Endothelial cell of umbilical vein (primary cell): ENCODE data around the gene VWA1.
A peak's percentile ranks its signal among the peaks of the same experiment; 100 is the strongest.

ENCODE experiments used
- CTCF ChIP-seq, 2 donors: IDR thresholded peaks; 1 replicate in 1 of 2; 2 replicates in 1 of 2; pipeline ENCODE4 v1.5.1; 2011; ENCODE audit warnings: low read length in 2 of 2, mild to moderate bottlenecking in 2 of 2, moderate library complexity in 2 of 2, control low read depth in 1 of 2, inconsistent platforms in 1 of 2, low read depth in 1 of 2; ENCODE audit not compliant: insufficient read depth in 1 of 2; ENCODE audit errors: extremely low read depth in 1 of 2
- POLR2A ChIP-seq: IDR thresholded peaks from 2 replicates; pipeline ENCODE4 v1.6.1; 2012; ENCODE audit warnings: low read depth, mild to moderate bottlenecking, control low read depth, low read length

DNA sequence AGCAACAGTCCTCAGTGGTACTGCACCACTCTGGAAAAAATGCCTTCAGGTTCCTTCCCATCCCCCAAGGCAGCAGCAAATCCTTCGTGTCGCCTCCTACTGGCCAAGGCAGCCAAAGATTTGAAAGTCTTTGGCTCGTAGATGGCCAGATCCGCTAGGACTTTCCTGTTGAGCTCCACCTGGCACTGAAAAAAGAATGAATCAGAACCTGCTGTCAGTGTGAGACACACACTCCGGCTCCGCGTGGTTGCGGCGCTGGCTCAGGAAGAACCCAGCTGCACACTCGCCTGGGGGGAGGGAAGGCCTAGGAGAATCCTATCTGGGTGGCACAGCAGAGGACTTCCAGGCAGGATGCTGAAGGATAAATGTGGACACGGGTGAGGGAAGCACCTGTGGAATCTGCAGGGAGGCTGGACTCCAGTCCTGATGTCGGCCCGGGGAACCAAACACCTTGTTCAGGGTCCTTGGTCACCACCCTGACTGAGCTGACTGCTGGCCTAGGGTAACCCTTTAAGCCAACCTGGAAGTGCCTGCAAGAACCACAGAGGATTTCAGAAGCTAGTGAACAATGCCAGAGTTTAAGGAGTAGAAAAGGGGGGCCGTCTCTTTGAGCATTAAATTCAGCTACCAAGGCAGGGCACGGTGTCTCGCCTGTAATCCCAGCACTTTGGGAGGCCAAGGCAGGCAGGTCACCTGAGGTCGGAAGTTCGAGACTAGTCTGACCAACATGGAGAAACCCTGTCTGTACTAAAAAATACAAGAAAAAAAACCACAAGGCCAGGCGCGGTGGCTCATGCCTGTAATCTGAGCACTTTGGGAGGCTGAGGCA, 33.2 kb upstream of the VWA1 start:
- no peak for TF ChIP-seq POLR2A
- TF ChIP-seq CTCF (IDR thresholded peaks at IDR 0.05; ENCODE audit: extremely low read depth in 1 of 2, insufficient read depth in 1 of 2, low read depth in 1 of 2, low read length in 2 of 2): peak; percentile 61 to 76
